HEK293 (cell line): ENCODE results near the gene RHOF.

Source experiments
- PATZ1 ChIP-seq: fragments of 450-650 bp; formaldehyde crosslinking; IDR thresholded peaks from 2 replicates; pipeline ENCODE4 v1.5.1; 2016; ENCODE audit warnings: missing biosample characterization, missing genetic modification characterization
- SP2 ChIP-seq: fragments of 450-650 bp; formaldehyde crosslinking; IDR thresholded peaks from 2 replicates; pipeline ENCODE4 v1.5.1; 2016; ENCODE audit warnings: missing biosample characterization, missing genetic modification characterization
- ZBTB1 ChIP-seq: fragments of 450-650 bp; formaldehyde crosslinking; IDR thresholded peaks from 2 replicates; pipeline ENCODE4 v1.5.1; 2016; ENCODE audit warnings: missing biosample characterization, missing genetic modification characterization
- ZNF174 ChIP-seq: fragments of 450-650 bp; formaldehyde crosslinking; IDR thresholded peaks from 2 replicates; pipeline ENCODE4 v1.5.0; 2017; ENCODE audit warnings: missing biosample characterization, mild to moderate bottlenecking, missing genetic modification characterization
- ZNF23 ChIP-seq: fragments of 450-650 bp; formaldehyde crosslinking; IDR thresholded peaks from 2 replicates; pipeline ENCODE4 v1.5.1; 2016; ENCODE audit warnings: missing biosample characterization, missing genetic modification characterization, borderline replicate concordance
- ZNF394 ChIP-seq: fragments of 450-650 bp; formaldehyde crosslinking; IDR thresholded peaks from 2 replicates; pipeline ENCODE4 v1.5.1; 2016; ENCODE audit warnings: missing biosample characterization, missing genetic modification characterization, mild to moderate bottlenecking, moderate library complexity, borderline replicate concordance
- ZNF660 ChIP-seq: fragments of 450-650 bp; IDR thresholded peaks from 2 replicates; pipeline ENCODE4 v1.5.1; 2018; ENCODE audit warnings: missing biosample characterization, mild to moderate bottlenecking, missing genetic modification characterization
- TF ChIP-seq, protein P1 (sequence below): fragments of 450-650 bp; formaldehyde crosslinking; IDR thresholded peaks from 2 replicates; pipeline ENCODE4 v1.5.1; 2016; ENCODE audit warnings: missing biosample characterization, missing genetic modification characterization

- TF ChIP-seq PATZ1 (tag by site-specific recombination) (no peak), ZNF394 (tag by site-specific recombination) (no peak), SP2 (tag by site-specific recombination) (no peak), ZNF23 (tag by site-specific recombination) (no peak), ZNF660 (tag by site-specific recombination) (no peak), ZBTB1 (no peak), ZNF174 (no peak)
- TF ChIP-seq, protein P1, sequence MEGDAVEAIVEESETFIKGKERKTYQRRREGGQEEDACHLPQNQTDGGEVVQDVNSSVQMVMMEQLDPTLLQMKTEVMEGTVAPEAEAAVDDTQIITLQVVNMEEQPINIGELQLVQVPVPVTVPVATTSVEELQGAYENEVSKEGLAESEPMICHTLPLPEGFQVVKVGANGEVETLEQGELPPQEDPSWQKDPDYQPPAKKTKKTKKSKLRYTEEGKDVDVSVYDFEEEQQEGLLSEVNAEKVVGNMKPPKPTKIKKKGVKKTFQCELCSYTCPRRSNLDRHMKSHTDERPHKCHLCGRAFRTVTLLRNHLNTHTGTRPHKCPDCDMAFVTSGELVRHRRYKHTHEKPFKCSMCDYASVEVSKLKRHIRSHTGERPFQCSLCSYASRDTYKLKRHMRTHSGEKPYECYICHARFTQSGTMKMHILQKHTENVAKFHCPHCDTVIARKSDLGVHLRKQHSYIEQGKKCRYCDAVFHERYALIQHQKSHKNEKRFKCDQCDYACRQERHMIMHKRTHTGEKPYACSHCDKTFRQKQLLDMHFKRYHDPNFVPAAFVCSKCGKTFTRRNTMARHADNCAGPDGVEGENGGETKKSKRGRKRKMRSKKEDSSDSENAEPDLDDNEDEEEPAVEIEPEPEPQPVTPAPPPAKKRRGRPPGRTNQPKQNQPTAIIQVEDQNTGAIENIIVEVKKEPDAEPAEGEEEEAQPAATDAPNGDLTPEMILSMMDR (tag by site-specific recombination): no peak
These were observed 55.1 kb downstream of the RHOF start for GRCh38 chr12:121738340-121738858.
